Middle frontal gyrus (tissue), 1 donor: ENCODE data around the gene EML2.
"Not testable (repeated sequence)": the region's sequence is repeated elsewhere in the genome, so short reads cannot be mapped to it uniquely, and the experiment has no call there.

Experiments
- DNase-seq: peaks from one replicate; pipeline ENCODE4 v3.0.0-alpha.2; 2015; ENCODE audit warnings: low spot score; ENCODE audit errors: extremely low spot score

EML2 gene

GRCh38 chr19:45615795-45616703 is 23.1 kb downstream of the EML2 start:
- DNase-seq: no peak

- not testable (repeated sequence) for DNase-seq
Measured at GRCh38 chr19:45615056-45615455, 24.1 kb downstream of the EML2 start.

- no peak for DNase-seq
Measured at GRCh38 chr19:45613926-45614725, 25.1 kb downstream of the EML2 start.

- no peak for DNase-seq
Measured at GRCh38 chr19:45608948-45609347, 30.2 kb downstream of the EML2 start.

GRCh38 chr19:45607071-45608029 is 31.8 kb downstream of the EML2 start:
- peak; percentile 47 for DNase-seq

GRCh38 chr19:45601524-45602374 is 37.4 kb downstream of the EML2 start, which contains the start of gene GPR4:
GPR4 (minus strand) TSS chr19:45602212; CDS start chr19:45591866, 10,346 bp downstream.
- no peak for DNase-seq

GRCh38 chr19:45601115-45601514 is 38.1 kb downstream of the EML2 start:
- no peak for DNase-seq

- no peak for DNase-seq
Measured at GRCh38 chr19:45600340-45600885, 38.8 kb downstream of the EML2 start.

- no peak for DNase-seq
Measured at GRCh38 chr19:45599286-45599685, 39.9 kb downstream of the EML2 start.

- no peak for DNase-seq
Measured at GRCh38 chr19:45598267-45599001, 40.8 kb downstream of the EML2 start.

GRCh38 chr19:45597425-45598111 is 41.6 kb downstream of the EML2 start:
- DNase-seq: no peak

GRCh38 chr19:45595814-45596213 is 43.4 kb downstream of the EML2 start:
- no peak for DNase-seq

- DNase-seq: no peak
Measured at GRCh38 chr19:45593520-45593919, 45.7 kb downstream of the EML2 start.

- DNase-seq: no peak
Measured at GRCh38 chr19:45592366-45592765, 46.8 kb downstream of the EML2 start.

GRCh38 chr19:45591638-45592005 is 47.6 kb downstream of the EML2 start:
- no peak for DNase-seq

GRCh38 chr19:45591004-45591637 is 48.1 kb downstream of the EML2 start:
- DNase-seq: no peak

GRCh38 chr19:45590300-45591003 is 48.7 kb downstream of the EML2 start:
- DNase-seq: no peak
